ENCODE measurements around the gene TCF4. TPM values are rescaled to one million over a fixed set of nuclear protein-coding genes. Genes with fewer than 3 reads are reported as not detected.
A peak's percentile ranks its signal among the peaks of the same experiment; 100 is the strongest.

Gene TCF4
- polyA plus RNA-seq, 1 of the 3 experiments (the other 2 are of a cell fraction), result 39.1 TPM

GRCh38 chr18:55246278-55246677, 341.7 kb downstream of the TCF4 start:
- no peak for TF ChIP-seq SIN3A (IDR thresholded peaks at IDR 0.05; ENCODE audit: borderline replicate concordance, low read depth, low read length)
- TF ChIP-seq, protein P1, sequence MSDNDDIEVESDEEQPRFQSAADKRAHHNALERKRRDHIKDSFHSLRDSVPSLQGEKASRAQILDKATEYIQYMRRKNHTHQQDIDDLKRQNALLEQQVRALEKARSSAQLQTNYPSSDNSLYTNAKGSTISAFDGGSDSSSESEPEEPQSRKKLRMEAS (IDR thresholded peaks at IDR 0.05; ENCODE audit: low read depth), result no peak
- TF ChIP-seq USF2 (IDR thresholded peaks at IDR 0.05; ENCODE audit: borderline replicate concordance, low read depth, low read length), result no peak
- H4K20me1 ChIP-seq (ENCODE audit: insufficient read depth), result no peaks in the 10 kb centered on the region
- H3K27me3 ChIP-seq (ENCODE audit: insufficient read depth), result no peaks in the 10 kb centered on the region
- H3K27ac ChIP-seq (ENCODE audit: low read depth in 2 of 2, low read length in 1 of 2), result peak overlapping the region in 1 of 2 experiments; percentile 28; a peak in 1 of 4 replicates
- ChIA-PET POLR2A (no interaction called here), CTCF (interaction anchor here (4.6 kb wide), 1 partner anchor 12 kb away, joined by 27 read pairs; no protein-coding TSS in a partner anchor)
- no peak for DNase-seq
- peaks cover 14% of the 10 kb centered on the region; the same call in 1 of the 2 replicates for H3K79me2 ChIP-seq (ENCODE audit: insufficient read depth)
- H3F3A ChIP-seq (replicated peaks; ENCODE audit: insufficient read depth), result peaks cover 30% of the 10 kb centered on the region
- H3K9me2 ChIP-seq, result no peaks in the 10 kb centered on the region
- H3K9me3 ChIP-seq, result no peaks in the 10 kb centered on the region
- peaks cover 48 to 49% of the 10 kb centered on the region in 2 experiments for H3K4me1 ChIP-seq (ENCODE audit: control insufficient read depth in 1 of 2, insufficient read depth in 2 of 2, low read depth in 1 of 2, low read length in 1 of 2)
- H3K9ac ChIP-seq, result no peak overlapping the region
- peaks cover 16 to 73% of the 10 kb centered on the region in 2 experiments for H3K36me3 ChIP-seq (replicated peaks in 1 of 2; ENCODE audit: control insufficient read depth in 1 of 2, insufficient read depth in 2 of 2, low read length in 1 of 2)
- no peak overlapping the region for H2AFZ ChIP-seq (ENCODE audit: low read depth)
- H3K4me2 ChIP-seq, result no peak overlapping the region
- H3K4me3 ChIP-seq (ENCODE audit: low read depth in 2 of 2, low read length in 1 of 2), result no peak overlapping the region

DNA sequence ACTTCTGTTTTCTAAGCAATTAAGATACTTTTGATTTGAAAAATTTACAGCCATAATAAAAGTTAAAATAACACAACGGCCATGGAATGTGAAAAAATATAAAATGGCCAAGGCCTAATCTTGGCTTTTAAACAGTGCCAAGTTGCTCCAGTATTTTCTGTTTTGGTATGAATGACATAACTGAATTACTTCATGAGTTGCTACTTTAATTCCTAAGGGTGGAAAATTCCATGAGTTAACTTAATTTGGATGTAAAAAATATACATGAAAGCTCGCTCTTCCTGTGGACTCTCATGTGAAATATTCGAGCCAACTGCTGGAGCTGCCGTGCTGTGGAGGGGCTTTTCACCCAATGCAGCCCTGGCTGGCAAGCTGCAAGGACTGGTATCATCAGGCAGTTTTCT, 342.8 kb downstream of the TCF4 start:
- peak overlapping the region; percentile 61 to 86 for H3K27ac ChIP-seq (ENCODE audit: low read depth in 2 of 2, low read length in 1 of 2)
- CTCF ChIA-PET, result interaction anchor here (0.9 to 4.6 kb wide), 4 partner anchors 11 to 98 kb away, joined by 3 to 27 read pairs (median 4); no protein-coding TSS in a partner anchor
- POLR2A ChIA-PET, result no interaction called here

More for the DNA sequence above, 342.8 kb downstream of the TCF4 start:
- Histone ChIP-seq H2AFZ (ENCODE audit: low read depth) (no peak overlapping the region), H3K4me2 (peak overlapping the region; percentile 20; the same call in 1 of the 2 replicates), H3F3A (replicated peaks; ENCODE audit: insufficient read depth) (peaks cover 19% of the 10 kb centered on the region), H3K79me2 (ENCODE audit: insufficient read depth) (peaks cover 14% of the 10 kb centered on the region; the same call in 1 of the 2 replicates), H3K4me3 (ENCODE audit: low read depth in 2 of 2, low read length in 1 of 2) (no peak overlapping the region), H3K9ac (no peak overlapping the region), H3K27me3 (ENCODE audit: insufficient read depth) (no peaks in the 10 kb centered on the region), H3K9me2 (no peaks in the 10 kb centered on the region), H3K4me1 (ENCODE audit: control insufficient read depth in 1 of 2, insufficient read depth in 2 of 2, low read depth in 1 of 2, low read length in 1 of 2) (peaks cover 39 to 50% of the 10 kb centered on the region in 2 experiments), H3K9me3 (no peaks in the 10 kb centered on the region), H4K20me1 (ENCODE audit: insufficient read depth) (no peaks in the 10 kb centered on the region), H3K36me3 (replicated peaks in 1 of 2; ENCODE audit: control insufficient read depth in 1 of 2, insufficient read depth in 2 of 2, low read length in 1 of 2) (peaks cover 26 to 73% of the 10 kb centered on the region in 2 experiments)
- 54% methylated on average over 4 of the region's 4 CpGs for whole genome bisulfite sequencing (ENCODE audit: low lambda C conversion rate)
- no peak for DNase-seq
- TF ChIP-seq RFX5 (IDR thresholded peaks at IDR 0.05; ENCODE audit: low read length) (no peak), SIN3A (IDR thresholded peaks at IDR 0.05; ENCODE audit: borderline replicate concordance, low read depth, low read length) (no peak), NFIC (IDR thresholded peaks at IDR 0.05; ENCODE audit: borderline replicate concordance) (no peak), FOSL2 (IDR thresholded peaks at IDR 0.05; ENCODE audit: borderline replicate concordance, low read depth) (no peak), PBX3 (IDR thresholded peaks at IDR 0.05) (no peak), TAF1 (IDR thresholded peaks at IDR 0.05; ENCODE audit: borderline replicate concordance, low read depth, low read length) (no peak), TEAD4 (IDR thresholded peaks at IDR 0.05; ENCODE audit: borderline replicate concordance, insufficient read depth) (no peak), ELF1 (IDR thresholded peaks at IDR 0.05) (no peak), USF1 (IDR thresholded peaks at IDR 0.05; ENCODE audit: borderline replicate concordance, low read depth) (no peak), TCF12 (IDR thresholded peaks at IDR 0.05) (no peak), ZBTB33 (IDR thresholded peaks at IDR 0.05; ENCODE audit: borderline replicate concordance, low read depth) (no peak), FOXM1 (IDR thresholded peaks at IDR 0.05; ENCODE audit: low read depth) (no peak), GATA2 (CRISPR knock-in tag; IDR thresholded peaks at IDR 0.05) (no peak), RAD21 (IDR thresholded peaks at IDR 0.05; ENCODE audit: low read length) (no peak), JUND (IDR thresholded peaks at IDR 0.05) (no peak)
